GM13977 (cell line): ENCODE measurements around the gene TEAD4.

Experiments
- DNase-seq: peaks from one replicate; pipeline ENCODE4 v3.0.0; 2012; ENCODE audit warnings: low spot score
- in situ Hi-C: fragments of 300-500 bp; cut with MboI; formaldehyde crosslinking; loops from one replicate; pipeline ENCODE4 v1.12.0; 2022; ENCODE audit warnings: low sequenced_read_pairs, low pct_unique_long_range_greater_than_20kb, mixed read lengths, inconsistent platforms; ENCODE audit not compliant: unreplicated experiment
- TF ChIP-seq, protein P1 (sequence below): IDR thresholded peaks from 2 replicates; pipeline ENCODE4 v1.5.1; 2012; ENCODE audit warnings: mild to moderate bottlenecking, control low read depth; ENCODE audit not compliant: insufficient read depth; ENCODE audit errors: extremely low read depth, missing control alignments

The TEAD4 gene

GRCh38 chr12:3032770-3033538 lies 73.8 kb downstream of the TEAD4 start:
- TF ChIP-seq, protein P1, sequence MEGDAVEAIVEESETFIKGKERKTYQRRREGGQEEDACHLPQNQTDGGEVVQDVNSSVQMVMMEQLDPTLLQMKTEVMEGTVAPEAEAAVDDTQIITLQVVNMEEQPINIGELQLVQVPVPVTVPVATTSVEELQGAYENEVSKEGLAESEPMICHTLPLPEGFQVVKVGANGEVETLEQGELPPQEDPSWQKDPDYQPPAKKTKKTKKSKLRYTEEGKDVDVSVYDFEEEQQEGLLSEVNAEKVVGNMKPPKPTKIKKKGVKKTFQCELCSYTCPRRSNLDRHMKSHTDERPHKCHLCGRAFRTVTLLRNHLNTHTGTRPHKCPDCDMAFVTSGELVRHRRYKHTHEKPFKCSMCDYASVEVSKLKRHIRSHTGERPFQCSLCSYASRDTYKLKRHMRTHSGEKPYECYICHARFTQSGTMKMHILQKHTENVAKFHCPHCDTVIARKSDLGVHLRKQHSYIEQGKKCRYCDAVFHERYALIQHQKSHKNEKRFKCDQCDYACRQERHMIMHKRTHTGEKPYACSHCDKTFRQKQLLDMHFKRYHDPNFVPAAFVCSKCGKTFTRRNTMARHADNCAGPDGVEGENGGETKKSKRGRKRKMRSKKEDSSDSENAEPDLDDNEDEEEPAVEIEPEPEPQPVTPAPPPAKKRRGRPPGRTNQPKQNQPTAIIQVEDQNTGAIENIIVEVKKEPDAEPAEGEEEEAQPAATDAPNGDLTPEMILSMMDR: no peak
- in situ Hi-C loops: loop anchor here (25.0 kb wide), 1 partner anchor 146 kb away; the partner anchor contains the start of genes FOXM1, RHNO1 and TULP3
- no peak for DNase-seq

- DNase-seq: no peak
- in situ Hi-C loops: loop anchor here (25.0 kb wide), 1 partner anchor 146 kb away; the partner anchor contains the start of genes FOXM1, RHNO1 and TULP3
Observed at GRCh38 chr12:3033539-3033867, 74.3 kb downstream of the TEAD4 start.

GRCh38 chr12:3034067-3034750 lies 75.0 kb downstream of the TEAD4 start:
- TF ChIP-seq, protein P1: peak; percentile 69
- in situ Hi-C loops: loop anchor here (25.0 kb wide), 1 partner anchor 147 kb away; the partner anchor contains the start of genes FOXM1, RHNO1 and TULP3
- DNase-seq: peak; percentile 83

More at GRCh38 chr12:3033539-3033867, 74.3 kb downstream of the TEAD4 start:
- TF ChIP-seq, protein P1: no peak

GRCh38 chr12:3035171-3035570 lies 76.0 kb downstream of the TEAD4 start:
- in situ Hi-C loops: loop anchor here (25.0 kb wide), 1 partner anchor 148 kb away; the partner anchor contains the start of genes FOXM1, RHNO1 and TULP3
- DNase-seq: no peak
- TF ChIP-seq, protein P1: no peak

- in situ Hi-C loops: loop anchor here (25.0 kb wide), 1 partner anchor 149 kb away; the partner anchor contains the start of genes FOXM1, RHNO1 and TULP3
- TF ChIP-seq, protein P1: peak; percentile 25
- no peak for DNase-seq
Observed at GRCh38 chr12:3035815-3036702, 76.9 kb downstream of the TEAD4 start.
